Measurements from ENCODE around the gene HDAC10.

HDAC10 gene

GRCh38 chr22:50229370-50229769 is 21.7 kb downstream of the HDAC10 start:
- no peak for DNase-seq (ENCODE audit: insufficient read length, low spot score)
- no peak for TF ChIP-seq POLR2AphosphoS5 (IDR thresholded peaks at IDR 0.05; ENCODE audit: low read depth, low read length)
- TF ChIP-seq SPI1 (IDR thresholded peaks at IDR 0.05; ENCODE audit: low read depth, low read length) = no peak
- no peak for TF ChIP-seq TAF1 (IDR thresholded peaks at IDR 0.05; ENCODE audit: low read depth, low read length)
- no peak for TF ChIP-seq POU2F2 (IDR thresholded peaks at IDR 0.05; ENCODE audit: low read depth, low read length)
- TF ChIP-seq PAX5 (IDR thresholded peaks at IDR 0.05; ENCODE audit: insufficient read depth, low read length, severe bottlenecking) = no peak
- no peak for TF ChIP-seq POLR2A (IDR thresholded peaks at IDR 0.05; ENCODE audit: low read depth, low read length)
- no peak for FAIRE-seq

GRCh38 chr22:50228366-50228765 is 22.7 kb downstream of the HDAC10 start:
- TF ChIP-seq POLR2A (IDR thresholded peaks at IDR 0.05; ENCODE audit: low read depth, low read length) (no peak), PAX5 (IDR thresholded peaks at IDR 0.05; ENCODE audit: insufficient read depth, low read length, severe bottlenecking) (no peak), SPI1 (IDR thresholded peaks at IDR 0.05; ENCODE audit: low read depth, low read length) (no peak), POU2F2 (IDR thresholded peaks at IDR 0.05; ENCODE audit: low read depth, low read length) (no peak)
- no peak for DNase-seq (ENCODE audit: insufficient read length, low spot score)
- FAIRE-seq = no peak

- DNase-seq (ENCODE audit: insufficient read length, low spot score) = no peak
- no peak for FAIRE-seq
- TF ChIP-seq SPI1 (IDR thresholded peaks at IDR 0.05; ENCODE audit: low read depth, low read length) = no peak
These were observed 23.4 kb downstream of the HDAC10 start for GRCh38 chr22:50227579-50228215.

GRCh38 chr22:50226875-50227165 is 24.2 kb downstream of the HDAC10 start:
- no peak for FAIRE-seq
- TF ChIP-seq TAF1 (IDR thresholded peaks at IDR 0.05; ENCODE audit: low read depth, low read length) (no peak), POU2F2 (IDR thresholded peaks at IDR 0.05; ENCODE audit: low read depth, low read length) (no peak), POLR2A (IDR thresholded peaks at IDR 0.05; ENCODE audit: low read depth, low read length) (no peak), PAX5 (IDR thresholded peaks at IDR 0.05; ENCODE audit: insufficient read depth, low read length, severe bottlenecking) (no peak)
- no peak for DNase-seq (ENCODE audit: insufficient read length, low spot score)

GRCh38 chr22:50226063-50226874 is 24.8 kb downstream of the HDAC10 start:
- TF ChIP-seq SPI1 (IDR thresholded peaks at IDR 0.05; ENCODE audit: low read depth, low read length) = no peak
- TF ChIP-seq POU2F2 (IDR thresholded peaks at IDR 0.05; ENCODE audit: low read depth, low read length) = no peak
- TF ChIP-seq POLR2AphosphoS5 (IDR thresholded peaks at IDR 0.05; ENCODE audit: low read depth, low read length) = no peak
- TF ChIP-seq POLR2A (IDR thresholded peaks at IDR 0.05; ENCODE audit: low read depth, low read length) = no peak
- TF ChIP-seq PAX5 (IDR thresholded peaks at IDR 0.05; ENCODE audit: insufficient read depth, low read length, severe bottlenecking) = no peak
- no peak for TF ChIP-seq TAF1 (IDR thresholded peaks at IDR 0.05; ENCODE audit: low read depth, low read length)
- DNase-seq (ENCODE audit: insufficient read length, low spot score) (no peak), FAIRE-seq (no peak)

- DNase-seq (ENCODE audit: insufficient read length, low spot score) (no peak), FAIRE-seq (no peak)
- TF ChIP-seq POLR2AphosphoS5 (IDR thresholded peaks at IDR 0.05; ENCODE audit: low read depth, low read length) (no peak), TAF1 (IDR thresholded peaks at IDR 0.05; ENCODE audit: low read depth, low read length) (no peak), POLR2A (IDR thresholded peaks at IDR 0.05; ENCODE audit: low read depth, low read length) (no peak), SPI1 (IDR thresholded peaks at IDR 0.05; ENCODE audit: low read depth, low read length) (no peak), POU2F2 (IDR thresholded peaks at IDR 0.05; ENCODE audit: low read depth, low read length) (no peak), PAX5 (IDR thresholded peaks at IDR 0.05; ENCODE audit: insufficient read depth, low read length, severe bottlenecking) (no peak)
These were observed 25.7 kb downstream of the HDAC10 start for GRCh38 chr22:50225200-50225969.

- FAIRE-seq (no peak), DNase-seq (ENCODE audit: insufficient read length, low spot score) (no peak)
- TF ChIP-seq SPI1 (IDR thresholded peaks at IDR 0.05; ENCODE audit: low read depth, low read length) (no peak), POLR2AphosphoS5 (IDR thresholded peaks at IDR 0.05; ENCODE audit: low read depth, low read length) (no peak), POLR2A (IDR thresholded peaks at IDR 0.05; ENCODE audit: low read depth, low read length) (no peak), PAX5 (IDR thresholded peaks at IDR 0.05; ENCODE audit: insufficient read depth, low read length, severe bottlenecking) (no peak), TAF1 (IDR thresholded peaks at IDR 0.05; ENCODE audit: low read depth, low read length) (no peak), POU2F2 (IDR thresholded peaks at IDR 0.05; ENCODE audit: low read depth, low read length) (no peak)
These were observed 27.0 kb downstream of the HDAC10 start for GRCh38 chr22:50224071-50224470.

GRCh38 chr22:50222508-50222907 is 28.6 kb downstream of the HDAC10 start:
- DNase-seq (ENCODE audit: insufficient read length, low spot score) (no peak), FAIRE-seq (no peak)
- no peak for TF ChIP-seq TAF1 (IDR thresholded peaks at IDR 0.05; ENCODE audit: low read depth, low read length)
- no peak for TF ChIP-seq POU2F2 (IDR thresholded peaks at IDR 0.05; ENCODE audit: low read depth, low read length)
- TF ChIP-seq POLR2A (IDR thresholded peaks at IDR 0.05; ENCODE audit: low read depth, low read length) = no peak
- TF ChIP-seq SPI1 (IDR thresholded peaks at IDR 0.05; ENCODE audit: low read depth, low read length) = no peak
- TF ChIP-seq PAX5 (IDR thresholded peaks at IDR 0.05; ENCODE audit: insufficient read depth, low read length, severe bottlenecking) = no peak
- no peak for TF ChIP-seq POLR2AphosphoS5 (IDR thresholded peaks at IDR 0.05; ENCODE audit: low read depth, low read length)

- FAIRE-seq (no peak), DNase-seq (ENCODE audit: insufficient read length, low spot score) (no peak)
- TF ChIP-seq SPI1 (IDR thresholded peaks at IDR 0.05; ENCODE audit: low read depth, low read length) (no peak), TAF1 (IDR thresholded peaks at IDR 0.05; ENCODE audit: low read depth, low read length) (no peak)
These were observed 29.4 kb downstream of the HDAC10 start for GRCh38 chr22:50221410-50222300.
